Measurements from ENCODE around the gene EN2.

Gene EN2

DNA sequence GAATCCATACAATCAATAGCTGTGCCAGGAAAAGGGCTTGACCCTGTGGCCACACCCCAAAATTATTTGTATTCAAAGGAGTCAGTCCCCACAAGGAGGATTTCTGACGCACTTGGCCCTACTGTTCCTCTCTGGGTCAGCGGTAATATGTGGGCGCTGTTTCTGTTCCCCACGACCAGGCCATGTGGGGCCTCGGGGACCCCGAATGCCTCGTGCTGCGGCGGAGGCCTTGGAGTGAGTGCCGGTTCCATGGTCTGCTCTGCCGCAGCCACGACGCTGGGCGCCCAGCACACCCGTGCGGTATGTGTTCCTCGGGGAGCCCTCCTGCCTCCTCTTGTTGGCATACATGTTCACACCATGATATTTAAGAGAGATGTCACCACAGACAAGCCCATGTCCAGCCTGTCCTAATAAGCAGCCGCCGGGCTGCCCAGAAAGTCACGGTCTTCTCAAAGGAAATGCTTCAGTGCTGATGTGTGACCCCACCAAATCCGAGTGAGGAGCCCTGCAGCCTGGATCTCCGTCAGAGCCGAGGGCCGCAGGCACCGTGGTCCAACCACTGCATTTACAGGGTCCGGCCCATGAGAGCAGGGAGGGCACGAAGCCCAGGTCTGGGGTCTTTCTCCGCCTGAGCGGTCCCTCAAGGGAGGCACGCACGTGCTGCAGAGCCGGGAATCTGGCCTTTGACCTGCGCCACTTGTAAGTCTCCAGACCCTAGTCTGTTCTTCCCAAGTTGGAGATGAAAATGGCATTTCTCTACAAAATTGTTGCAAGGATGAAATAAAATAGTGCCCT is 36.0 kb downstream of the EN2 start:
- no peaks in the 10 kb centered on the region for H3K9me3 ChIP-seq
- H3K27ac ChIP-seq = no peak overlapping the region
- peaks cover 14 to 19% of the 10 kb centered on the region in 2 experiments for H3K4me1 ChIP-seq (ENCODE audit: control insufficient read depth in 1 of 2, insufficient read depth in 1 of 2, low read depth in 1 of 2, low read length in 1 of 2)
- no peak for TF ChIP-seq CTCF (IDR thresholded peaks at IDR 0.05)
- H3K4me3 ChIP-seq (ENCODE audit: low read depth in 1 of 2, low read length in 1 of 2) = no peak overlapping the region
- no peaks in the 10 kb centered on the region for H3K36me3 ChIP-seq
- H3K27me3 ChIP-seq = peaks cover 96% of the 10 kb centered on the region

DNA sequence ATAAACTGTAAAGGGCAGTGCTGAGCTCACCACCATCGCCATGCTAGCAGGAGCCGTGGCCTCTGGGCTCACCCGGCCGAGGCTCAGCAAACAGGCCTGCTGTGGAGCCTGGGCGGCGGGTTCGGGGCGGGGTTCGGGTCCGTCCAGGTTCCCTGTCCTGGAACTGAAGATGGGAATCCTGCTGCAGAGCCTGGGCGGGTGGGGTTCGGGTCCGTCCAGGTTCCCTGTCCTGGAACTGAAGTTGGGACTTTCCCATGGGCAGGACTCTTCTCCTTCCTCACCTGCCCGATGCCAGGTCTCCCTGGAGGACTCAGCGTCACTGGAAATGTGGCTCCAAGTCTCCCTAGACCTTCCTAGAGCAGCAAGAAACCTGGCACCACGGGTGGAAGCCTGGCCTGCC is 36.6 kb downstream of the EN2 start:
- Histone ChIP-seq H3K27ac (no peak overlapping the region), H3K9me3 (no peaks in the 10 kb centered on the region), H3K4me1 (ENCODE audit: control insufficient read depth in 1 of 2, insufficient read depth in 1 of 2, low read depth in 1 of 2, low read length in 1 of 2) (peaks cover 14 to 19% of the 10 kb centered on the region in 2 experiments), H3K27me3 (peaks cover 96% of the 10 kb centered on the region), H3K4me3 (ENCODE audit: low read depth in 1 of 2, low read length in 1 of 2) (no peak overlapping the region), H3K36me3 (no peaks in the 10 kb centered on the region)
- TF ChIP-seq CTCF (IDR thresholded peaks at IDR 0.05) = no peak

DNA sequence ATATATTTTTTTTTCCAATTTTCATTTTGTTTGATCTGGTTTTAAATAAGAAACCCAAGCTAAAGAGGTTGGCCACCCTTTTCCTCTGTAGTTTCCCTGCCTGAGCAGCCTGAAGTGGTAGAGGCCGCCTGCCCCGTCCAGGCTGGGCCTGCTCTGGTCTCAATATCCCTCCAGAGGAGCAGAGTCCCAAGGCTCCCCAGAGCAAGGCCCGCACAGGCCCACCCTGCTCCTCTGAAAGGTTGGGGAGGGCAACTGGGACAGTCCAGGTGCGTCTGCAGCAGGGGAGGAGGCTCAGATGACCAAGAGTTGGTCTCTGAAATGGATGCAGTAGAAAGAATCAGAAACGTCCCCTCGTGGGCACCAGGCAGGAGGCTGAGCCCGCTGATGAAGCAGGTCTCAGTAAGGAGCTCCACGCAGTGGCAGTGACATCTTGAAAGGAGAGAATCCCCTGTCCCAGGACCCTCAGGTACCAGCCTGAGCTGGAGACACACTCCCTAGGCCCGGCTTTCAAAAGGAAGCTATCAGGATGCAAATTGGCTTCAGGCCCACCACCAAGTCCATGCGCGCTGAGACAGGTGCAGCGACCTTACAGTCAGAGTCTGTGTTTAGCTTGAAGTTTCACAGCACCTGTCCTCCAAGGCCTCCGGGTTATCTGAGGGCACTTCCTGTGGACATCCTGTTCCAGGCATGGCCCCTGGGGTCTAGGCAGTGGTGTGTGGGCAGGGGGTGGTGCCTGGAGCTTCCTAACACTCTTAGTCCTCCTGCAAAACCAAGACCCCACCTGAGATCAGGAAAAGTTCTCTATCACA is 37.7 kb downstream of the EN2 start:
- peaks cover 11 to 14% of the 10 kb centered on the region in 2 experiments for H3K4me1 ChIP-seq (ENCODE audit: control insufficient read depth in 1 of 2, insufficient read depth in 1 of 2, low read depth in 1 of 2, low read length in 1 of 2)
- H3K9me3 ChIP-seq = no peaks in the 10 kb centered on the region
- no peak overlapping the region for H3K27ac ChIP-seq
- TF ChIP-seq CTCF (IDR thresholded peaks at IDR 0.05) = no peak
- no peak overlapping the region for H3K4me3 ChIP-seq (ENCODE audit: low read depth in 1 of 2, low read length in 1 of 2)
- H3K27me3 ChIP-seq = peaks cover 96% of the 10 kb centered on the region
- H3K36me3 ChIP-seq = no peaks in the 10 kb centered on the region

GRCh38 chr7:155496267-155497005 is 38.5 kb downstream of the EN2 start:
- no peak overlapping the region for H3K27ac ChIP-seq
- no peaks in the 10 kb centered on the region for H3K9me3 ChIP-seq
- no peaks in the 10 kb centered on the region for H3K36me3 ChIP-seq
- H3K27me3 ChIP-seq = peaks cover 96% of the 10 kb centered on the region
- H3K4me3 ChIP-seq (ENCODE audit: low read depth in 1 of 2, low read length in 1 of 2) = no peak overlapping the region
- no peak for TF ChIP-seq CTCF (IDR thresholded peaks at IDR 0.05)
- peaks cover 4 to 6% of the 10 kb centered on the region in 2 experiments for H3K4me1 ChIP-seq (ENCODE audit: control insufficient read depth in 1 of 2, insufficient read depth in 1 of 2, low read depth in 1 of 2, low read length in 1 of 2)

GRCh38 chr7:155497149-155497901 is 39.4 kb downstream of the EN2 start:
- no peak for TF ChIP-seq CTCF (IDR thresholded peaks at IDR 0.05)
- Histone ChIP-seq H3K4me1 (ENCODE audit: control insufficient read depth in 1 of 2, insufficient read depth in 1 of 2, low read depth in 1 of 2, low read length in 1 of 2) (no peaks in the 10 kb centered on the region), H3K27me3 (peaks cover 96% of the 10 kb centered on the region), H3K9me3 (no peaks in the 10 kb centered on the region), H3K4me3 (ENCODE audit: low read depth in 1 of 2, low read length in 1 of 2) (no peak overlapping the region), H3K36me3 (no peaks in the 10 kb centered on the region), H3K27ac (no peak overlapping the region)

Data from neutrophil (primary cell).